Mammary epithelial cell (primary cell): ENCODE data around the gene CBX7.

Experiments
- EZH2 ChIP-seq: IDR thresholded peaks from 2 replicates; pipeline ENCODE4 v1.6.1; 2012; ENCODE audit warnings: low read length, inconsistent platforms, borderline replicate concordance
- TF ChIP-seq, protein P1 (sequence below), 2 donors: IDR thresholded peaks in 1 of 2; conservative IDR thresholded peaks in 1 of 2; 2 replicates each; pipeline ENCODE4 v1.5.1; 2011 to 2012; ENCODE audit warnings: inconsistent platforms in 2 of 2, low read length in 2 of 2, mild to moderate bottlenecking in 2 of 2, control low read depth in 1 of 2, low read depth in 1 of 2; ENCODE audit not compliant: insufficient read depth in 1 of 2; ENCODE audit errors: extremely low read depth in 1 of 2

- TF ChIP-seq, protein P1, sequence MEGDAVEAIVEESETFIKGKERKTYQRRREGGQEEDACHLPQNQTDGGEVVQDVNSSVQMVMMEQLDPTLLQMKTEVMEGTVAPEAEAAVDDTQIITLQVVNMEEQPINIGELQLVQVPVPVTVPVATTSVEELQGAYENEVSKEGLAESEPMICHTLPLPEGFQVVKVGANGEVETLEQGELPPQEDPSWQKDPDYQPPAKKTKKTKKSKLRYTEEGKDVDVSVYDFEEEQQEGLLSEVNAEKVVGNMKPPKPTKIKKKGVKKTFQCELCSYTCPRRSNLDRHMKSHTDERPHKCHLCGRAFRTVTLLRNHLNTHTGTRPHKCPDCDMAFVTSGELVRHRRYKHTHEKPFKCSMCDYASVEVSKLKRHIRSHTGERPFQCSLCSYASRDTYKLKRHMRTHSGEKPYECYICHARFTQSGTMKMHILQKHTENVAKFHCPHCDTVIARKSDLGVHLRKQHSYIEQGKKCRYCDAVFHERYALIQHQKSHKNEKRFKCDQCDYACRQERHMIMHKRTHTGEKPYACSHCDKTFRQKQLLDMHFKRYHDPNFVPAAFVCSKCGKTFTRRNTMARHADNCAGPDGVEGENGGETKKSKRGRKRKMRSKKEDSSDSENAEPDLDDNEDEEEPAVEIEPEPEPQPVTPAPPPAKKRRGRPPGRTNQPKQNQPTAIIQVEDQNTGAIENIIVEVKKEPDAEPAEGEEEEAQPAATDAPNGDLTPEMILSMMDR (conservative IDR thresholded peaks at IDR 0.05 in 1 of 2, IDR thresholded peaks at IDR 0.05 in 1 of 2; ENCODE audit: extremely low read depth in 1 of 2, insufficient read depth in 1 of 2, low read depth in 1 of 2, low read length in 2 of 2): no peak
- TF ChIP-seq EZH2: no peak
These were observed 26.0 kb upstream of the CBX7 start for GRCh38 chr22:39178206-39179111.
